Measurements from ENCODE around the gene RNF7.
"Not testable (repeated sequence)": the region's sequence is repeated elsewhere in the genome, so short reads cannot be mapped to it uniquely, and the experiment has no call there.

RNF7 gene

DNA sequence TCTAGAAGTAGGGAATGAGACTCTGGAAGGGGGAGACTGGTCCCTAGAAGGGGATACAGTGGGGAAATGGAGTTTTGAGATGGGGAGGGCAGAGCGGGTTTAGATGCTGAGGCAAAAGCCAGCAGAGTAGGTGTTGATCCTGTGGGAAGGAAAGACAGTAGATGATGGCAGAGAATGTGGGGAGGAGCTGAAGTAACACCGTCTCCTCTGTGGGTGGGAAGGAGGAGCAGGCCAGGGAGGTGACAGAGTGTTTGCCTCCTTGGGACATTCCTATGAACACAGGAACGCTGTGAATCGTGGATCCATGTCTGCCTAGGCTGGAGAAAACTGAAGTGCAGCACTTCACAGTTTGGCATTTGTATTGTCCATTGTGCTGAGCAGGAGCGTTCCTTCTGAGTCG is 45.5 kb downstream of the RNF7 start:
- no peak for DNase-seq

DNA sequence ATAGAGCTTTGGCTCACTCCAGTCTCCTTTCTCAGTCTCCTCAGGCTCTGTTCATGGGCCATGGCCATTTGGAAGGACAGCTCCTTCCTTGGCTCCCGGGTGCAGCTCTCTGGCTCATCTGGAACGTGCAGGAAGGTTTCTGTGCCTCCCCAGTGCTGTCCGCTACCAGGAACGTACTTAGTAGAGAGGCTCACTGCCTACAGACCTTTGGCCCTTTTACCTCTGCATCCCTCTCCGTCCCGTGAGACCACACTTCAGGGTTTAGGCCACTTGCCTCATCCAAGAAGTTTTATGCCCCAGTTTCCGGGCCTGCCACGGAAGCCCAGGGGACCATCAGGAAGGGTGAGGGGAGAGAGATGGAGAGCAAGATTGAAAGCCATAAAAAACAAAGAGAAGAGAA is 46.0 kb downstream of the RNF7 start:
- no peak for DNase-seq

DNA sequence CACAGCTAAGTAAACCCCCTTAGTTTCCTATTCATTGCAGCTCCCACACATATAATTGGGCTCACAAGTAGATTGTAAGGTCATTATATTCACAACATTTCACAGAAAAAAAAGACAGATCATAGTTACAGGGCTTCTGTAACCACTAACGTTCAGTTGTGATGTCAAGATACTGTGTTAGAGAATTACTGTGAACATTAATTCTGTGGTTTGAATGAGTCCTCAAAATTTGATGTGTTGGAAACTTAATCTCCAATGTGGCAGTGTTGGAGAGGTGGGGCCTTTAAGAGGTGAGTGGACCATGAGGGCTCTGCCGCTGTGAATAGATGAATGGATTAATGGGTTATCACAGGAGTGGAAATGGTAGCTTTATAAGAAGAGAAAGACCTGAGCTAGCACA is 46.4 kb downstream of the RNF7 start:
- no peak for DNase-seq

DNA sequence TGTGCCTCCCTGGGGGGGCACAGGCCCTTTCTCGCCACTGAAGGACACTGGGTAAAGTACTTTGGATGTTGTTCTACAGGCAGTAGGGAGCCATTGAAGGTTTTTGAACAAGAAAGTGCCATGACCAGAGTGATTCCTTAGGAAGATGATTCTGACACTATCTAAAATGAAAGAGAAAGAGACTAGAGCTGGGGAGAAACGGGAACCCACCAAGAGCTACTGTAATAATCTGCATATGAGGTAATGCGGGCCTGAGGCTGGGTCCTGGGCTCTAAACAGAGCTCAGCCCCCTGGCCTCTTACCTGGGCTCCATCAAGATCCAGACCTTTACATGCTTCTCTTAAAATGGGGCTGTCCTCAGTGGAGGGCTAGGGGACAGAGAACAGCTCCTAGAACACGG is 50.1 kb downstream of the RNF7 start:
- DNase-seq = no peak

DNA sequence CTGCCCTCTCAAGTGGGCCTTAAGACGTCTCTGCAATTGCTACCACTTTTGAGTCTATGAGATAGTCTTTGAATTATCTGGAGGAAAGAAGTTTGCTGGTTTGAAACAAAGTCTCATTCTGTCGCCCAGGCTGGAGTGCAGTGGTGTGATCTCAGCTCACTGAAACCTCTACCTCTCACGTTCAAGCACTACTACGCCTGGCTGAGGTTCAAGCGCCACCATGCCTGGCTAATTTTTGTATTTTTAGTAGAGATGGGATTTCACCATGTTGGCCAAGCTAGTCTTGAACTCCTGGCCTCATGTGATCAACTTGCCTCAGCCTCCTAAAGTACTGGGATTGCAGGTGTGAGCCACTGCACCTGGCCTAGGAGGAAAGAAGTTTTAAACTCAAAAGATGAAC is 50.7 kb downstream of the RNF7 start:
- DNase-seq = not testable (repeated sequence)

DNA sequence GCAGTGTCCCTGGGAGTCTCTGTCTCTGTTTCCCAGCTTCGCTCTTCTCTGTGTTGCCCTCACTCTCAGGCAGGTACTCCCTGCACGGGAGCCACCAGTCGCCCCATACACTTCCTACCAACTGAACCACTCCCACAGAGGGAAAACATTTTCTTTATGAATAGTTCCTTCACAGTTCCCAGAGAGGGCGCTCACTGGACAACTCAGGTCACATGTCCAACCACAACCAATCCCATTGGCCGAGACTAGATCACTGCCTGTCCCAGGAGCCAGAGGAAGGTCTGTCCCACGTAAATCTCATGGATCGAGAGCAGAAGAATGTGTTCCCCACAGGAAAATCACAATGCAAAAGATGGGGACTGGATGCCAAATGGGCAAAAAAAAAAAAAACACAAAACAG is 51.2 kb downstream of the RNF7 start:
- no peak for DNase-seq

DNA sequence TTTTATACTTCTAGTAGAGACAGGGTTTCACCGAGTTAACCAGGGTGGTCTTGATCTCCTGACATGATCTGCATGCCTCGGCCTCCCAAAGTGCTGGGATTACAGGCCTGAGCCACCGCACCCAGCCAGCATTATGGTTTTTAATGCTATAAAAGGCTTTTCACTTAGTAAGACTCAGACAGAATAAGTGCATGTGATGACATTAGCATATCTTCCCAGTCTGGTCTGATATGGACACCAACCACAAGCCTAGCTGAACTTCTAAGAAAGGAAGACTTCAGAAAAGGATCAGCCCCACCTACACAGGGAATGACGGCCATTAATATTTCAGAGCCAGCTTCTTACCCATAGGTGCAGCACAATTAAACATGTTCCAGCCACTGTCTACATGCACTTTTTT is 52.1 kb downstream of the RNF7 start:
- DNase-seq = no peak

DNA sequence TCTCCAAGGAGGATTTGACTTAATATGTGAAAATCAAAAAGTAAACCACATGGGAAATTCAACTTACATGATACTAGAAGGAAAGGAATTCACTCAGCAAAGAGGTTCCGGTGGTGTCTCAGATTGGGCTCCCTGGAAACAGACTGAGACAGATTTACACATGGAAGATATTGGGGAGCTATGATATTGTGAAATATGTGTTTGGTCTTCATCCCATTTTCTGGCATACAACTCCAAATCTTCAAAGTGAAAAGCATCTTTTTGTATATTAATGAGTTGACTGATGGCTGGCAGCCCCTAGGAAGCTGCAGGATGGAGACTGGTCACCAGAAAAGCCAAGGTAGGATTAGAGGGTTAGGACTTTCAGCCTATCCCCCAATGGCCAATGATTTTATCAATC is 54.4 kb downstream of the RNF7 start:
- DNase-seq = no peak

DNA sequence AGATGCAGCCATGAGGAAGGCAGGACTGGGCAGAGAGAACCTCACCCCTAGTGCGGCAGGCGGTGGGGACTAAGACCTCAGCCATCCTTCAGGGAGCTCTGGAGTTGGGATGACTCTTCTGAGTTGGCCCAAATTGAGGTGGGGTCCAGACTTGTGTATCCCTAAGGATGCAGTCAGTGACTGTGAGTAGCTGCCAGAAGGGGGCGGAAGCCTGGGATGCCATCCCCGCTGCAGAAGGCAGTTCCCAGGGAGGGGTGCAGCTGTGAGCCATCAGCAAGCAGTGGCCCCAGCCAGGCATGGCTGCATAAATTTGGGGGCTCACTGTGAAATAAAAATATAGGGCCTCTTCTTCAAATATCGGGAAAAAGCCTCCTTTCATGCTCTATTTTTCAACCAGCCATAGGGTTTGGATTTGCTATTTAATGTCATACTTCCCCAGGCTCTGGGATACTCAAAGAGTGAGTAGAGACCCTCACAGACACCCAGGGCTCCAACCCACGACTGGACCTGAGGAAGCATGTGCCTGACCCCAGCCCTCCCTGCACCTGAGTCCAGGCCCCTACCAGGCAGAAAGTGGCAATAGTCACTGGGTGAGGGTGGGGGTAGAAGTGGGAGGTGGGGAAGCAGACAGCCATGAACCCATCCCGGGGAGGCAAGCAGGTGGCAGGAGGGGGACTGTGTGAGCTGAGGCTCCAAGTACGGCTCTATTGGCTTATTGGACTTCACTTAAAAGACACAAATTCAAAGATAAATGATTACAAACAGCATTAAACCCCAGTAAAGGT is 55.6 kb downstream of the RNF7 start:
- no peak for DNase-seq

DNA sequence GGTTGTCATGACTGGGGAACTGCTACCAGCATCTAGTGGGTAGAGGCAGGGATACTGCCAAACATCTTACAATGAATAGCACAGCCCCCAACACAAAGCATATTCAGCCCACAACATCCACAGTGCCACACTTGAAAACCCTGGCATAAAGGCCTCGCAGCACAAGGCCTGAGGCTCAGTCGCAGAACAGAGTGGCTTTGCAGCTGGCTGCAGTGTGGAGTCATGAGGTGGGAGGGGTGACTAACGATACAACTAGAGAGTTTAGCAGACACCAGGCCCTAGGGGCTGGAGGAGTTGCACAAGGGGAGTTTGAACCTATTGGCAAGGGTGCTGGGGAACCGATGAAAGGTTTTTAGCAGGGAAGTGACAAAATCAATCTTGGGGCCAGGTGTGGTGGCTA is 57.2 kb downstream of the RNF7 start:
- no peak for DNase-seq

DNA sequence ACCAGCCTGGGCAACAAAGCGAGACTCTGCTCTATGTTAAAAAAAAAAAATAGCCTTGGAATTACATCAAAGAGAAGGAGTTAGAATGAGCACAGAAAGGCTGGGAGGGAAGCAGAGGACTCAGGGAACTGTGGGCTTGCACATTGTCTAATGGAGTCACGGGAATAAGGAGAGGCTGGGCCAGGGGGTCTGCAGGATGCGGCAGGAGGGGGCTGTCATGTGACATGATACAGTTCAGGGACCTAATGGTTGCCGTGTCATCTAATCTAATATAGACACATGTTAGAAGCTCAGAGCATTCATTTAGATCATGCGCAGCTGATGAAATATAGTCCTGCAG is 57.6 kb downstream of the RNF7 start:
- DNase-seq = no peak

DNA sequence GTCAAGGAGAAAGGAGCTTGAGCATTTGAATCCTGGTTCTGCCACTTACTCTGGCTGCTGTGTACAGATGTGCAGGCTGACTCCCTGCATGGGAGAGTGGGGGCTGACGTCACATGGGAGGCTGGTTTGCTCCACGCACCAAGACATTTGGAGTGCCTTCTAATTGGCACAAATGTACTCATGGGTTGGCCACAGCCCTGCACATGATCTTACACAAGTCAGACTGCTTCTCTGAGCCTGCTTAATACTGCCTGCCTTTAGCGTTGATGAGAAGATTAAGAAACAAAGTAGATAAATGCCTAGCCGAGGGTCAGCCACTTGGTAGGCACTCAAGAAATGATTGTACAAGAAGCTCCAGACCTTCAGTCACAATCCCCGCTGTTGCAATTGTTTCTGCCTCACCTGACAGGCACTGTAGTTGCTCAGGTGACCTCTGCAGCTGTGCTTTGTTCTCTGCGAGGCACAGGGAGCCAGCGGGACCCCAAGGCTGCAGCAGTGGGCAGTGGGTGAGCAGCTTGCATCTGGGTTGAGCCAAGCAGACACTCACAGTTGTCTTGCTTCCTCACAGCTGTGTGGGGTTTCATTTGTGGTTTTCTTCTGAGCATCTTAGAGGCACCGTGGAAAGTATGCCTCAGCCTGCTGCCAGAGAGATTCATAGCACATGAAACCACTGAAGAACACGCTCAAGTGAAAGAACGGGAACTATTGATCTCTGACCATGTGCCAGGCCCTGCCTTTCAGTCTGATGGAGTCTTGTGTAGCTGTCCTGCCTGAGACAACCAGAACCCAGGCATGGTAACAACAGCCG is 58.2 kb downstream of the RNF7 start:
- DNase-seq = no peak

Measured in NCI-H1092 treated with DMSO at 0.1 percent for 48 hours (cell line).